Panc1 (cell line): ENCODE data around the gene SMAD3.

Source experiments
- POLR2AphosphoS5 ChIP-seq: IDR thresholded peaks from 2 replicates; pipeline ENCODE4 v1.6.1; 2012; ENCODE audit warnings: mild to moderate bottlenecking, low read depth, low read length, moderate library complexity
- TCF7L2 ChIP-seq: IDR thresholded peaks from 2 replicates; pipeline ENCODE4 v1.6.1; 2011; ENCODE audit warnings: mild to moderate bottlenecking, low read depth, low read length, inconsistent platforms
- TF ChIP-seq, protein P1 (sequence below): fragments of 450-650 bp; IDR thresholded peaks from 2 replicates; pipeline ENCODE4 v1.5.1; 2017; ENCODE audit warnings: mild to moderate bottlenecking

DNA sequence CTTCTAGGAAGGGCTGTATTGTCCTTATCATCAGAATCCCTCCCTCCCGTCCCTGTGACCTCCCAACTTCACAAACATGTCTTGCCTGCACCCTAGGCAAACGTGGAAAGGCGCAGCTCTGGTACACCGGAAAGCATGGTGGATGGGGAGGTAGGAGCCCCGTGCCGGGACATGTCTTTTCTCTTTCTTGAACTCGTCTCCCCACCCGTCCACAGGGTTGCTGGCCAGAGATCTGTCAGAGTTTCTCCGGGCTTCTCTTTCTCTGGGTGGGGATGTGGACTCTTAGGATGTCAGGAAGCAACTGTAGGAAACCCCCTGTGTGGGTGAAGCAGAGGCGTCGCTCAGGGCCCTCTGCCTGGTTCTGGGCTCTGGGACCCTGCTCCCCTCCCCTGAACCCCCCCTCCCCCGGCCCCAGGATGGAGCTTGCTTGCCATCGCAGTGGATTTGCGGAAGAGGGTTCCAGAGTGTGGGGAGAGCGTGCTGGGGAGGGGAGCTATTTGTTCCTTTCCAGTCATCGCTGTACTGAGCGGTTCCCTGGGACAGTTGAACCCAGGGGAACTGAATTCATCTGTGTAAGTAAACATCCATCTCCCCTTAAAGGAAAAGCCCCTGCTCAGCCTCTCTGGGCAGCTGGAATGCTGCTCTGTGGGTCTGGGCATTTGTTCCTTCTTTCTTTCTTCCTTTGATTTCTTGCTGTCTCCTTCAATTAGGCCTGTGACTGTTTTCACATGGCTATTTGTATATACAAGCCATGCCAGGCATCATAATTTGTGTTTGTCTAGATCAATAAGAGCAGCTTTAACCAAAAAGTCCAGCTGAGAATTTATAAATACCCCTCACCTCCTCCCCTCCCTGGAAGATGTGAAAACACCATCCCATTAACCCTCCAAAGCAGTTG is 72.8 kb downstream of the SMAD3 start:
- TF ChIP-seq, protein P1, sequence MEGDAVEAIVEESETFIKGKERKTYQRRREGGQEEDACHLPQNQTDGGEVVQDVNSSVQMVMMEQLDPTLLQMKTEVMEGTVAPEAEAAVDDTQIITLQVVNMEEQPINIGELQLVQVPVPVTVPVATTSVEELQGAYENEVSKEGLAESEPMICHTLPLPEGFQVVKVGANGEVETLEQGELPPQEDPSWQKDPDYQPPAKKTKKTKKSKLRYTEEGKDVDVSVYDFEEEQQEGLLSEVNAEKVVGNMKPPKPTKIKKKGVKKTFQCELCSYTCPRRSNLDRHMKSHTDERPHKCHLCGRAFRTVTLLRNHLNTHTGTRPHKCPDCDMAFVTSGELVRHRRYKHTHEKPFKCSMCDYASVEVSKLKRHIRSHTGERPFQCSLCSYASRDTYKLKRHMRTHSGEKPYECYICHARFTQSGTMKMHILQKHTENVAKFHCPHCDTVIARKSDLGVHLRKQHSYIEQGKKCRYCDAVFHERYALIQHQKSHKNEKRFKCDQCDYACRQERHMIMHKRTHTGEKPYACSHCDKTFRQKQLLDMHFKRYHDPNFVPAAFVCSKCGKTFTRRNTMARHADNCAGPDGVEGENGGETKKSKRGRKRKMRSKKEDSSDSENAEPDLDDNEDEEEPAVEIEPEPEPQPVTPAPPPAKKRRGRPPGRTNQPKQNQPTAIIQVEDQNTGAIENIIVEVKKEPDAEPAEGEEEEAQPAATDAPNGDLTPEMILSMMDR = no peak
- TF ChIP-seq POLR2AphosphoS5 (no peak), TCF7L2 (no peak)
